ENCODE measurements around the gene VEPH1.
A peak's percentile ranks its signal among the peaks of the same experiment; 100 is the strongest.
"Not testable (repeated sequence)": the region's sequence is repeated elsewhere in the genome, so short reads cannot be mapped to it uniquely, and the experiment has no call there.

VEPH1 gene

GRCh38 chr3:157335233-157336076, 167.8 kb downstream of the VEPH1 start:
- no peak for DNase-seq (ENCODE audit: low read depth, low spot score)
- POLR2A ChIA-PET = no interaction called here
- no peak overlapping the region for H3K4me3 ChIP-seq (ENCODE audit: low read depth, low read length)
- no peak for TF ChIP-seq CTCF (IDR thresholded peaks at IDR 0.05; ENCODE audit: insufficient read depth, low read length, missing control alignments)
- CTCF ChIA-PET = interaction anchor here (1.4 kb wide), 1 partner anchor 131 kb away, joined by 4 read pairs; no protein-coding TSS in a partner anchor

GRCh38 chr3:157333551-157333991, 169.6 kb downstream of the VEPH1 start:
- CTCF ChIA-PET = no interaction called here
- no peak for TF ChIP-seq CTCF (IDR thresholded peaks at IDR 0.05; ENCODE audit: insufficient read depth, low read length, missing control alignments)
- peak; percentile 58 for DNase-seq (ENCODE audit: low read depth, low spot score)
- H3K4me3 ChIP-seq (ENCODE audit: low read depth, low read length) = no peak overlapping the region
- POLR2A ChIA-PET = no interaction called here

- peak; percentile 41 for DNase-seq (ENCODE audit: low read depth, low spot score)
- ChIA-PET CTCF (interaction anchor here (0.8 to 2.9 kb wide), 7 partner anchors 14 to 202 kb away, joined by 3 to 13 read pairs (median 4); no protein-coding TSS in a partner anchor), POLR2A (interaction anchor here (1.0 to 1.9 kb wide), 2 partner anchors 72 to 107 kb away, joined by 3 to 10 read pairs; partner anchors contain the start of gene PTX3)
- H3K4me3 ChIP-seq (ENCODE audit: low read depth, low read length) = no peak overlapping the region
- TF ChIP-seq CTCF (IDR thresholded peaks at IDR 0.05; ENCODE audit: insufficient read depth, low read length, missing control alignments) = no peak
Measured at GRCh38 chr3:157330206-157330605, 173.0 kb downstream of the VEPH1 start.

- POLR2A ChIA-PET = interaction anchor here (1.9 kb wide), 1 partner anchor 108 kb away, joined by 10 read pairs; the partner anchor contains the start of gene PTX3
- no peak for DNase-seq (ENCODE audit: low read depth, low spot score)
- TF ChIP-seq CTCF (IDR thresholded peaks at IDR 0.05; ENCODE audit: insufficient read depth, low read length, missing control alignments) = no peak
Measured at GRCh38 chr3:157329551-157329950, 173.7 kb downstream of the VEPH1 start.

GRCh38 chr3:157327837-157328236, 175.4 kb downstream of the VEPH1 start:
- no peak for TF ChIP-seq CTCF (IDR thresholded peaks at IDR 0.05; ENCODE audit: insufficient read depth, low read length, missing control alignments)
- H3K4me3 ChIP-seq (ENCODE audit: low read depth, low read length) = no peak overlapping the region
- POLR2A ChIA-PET = no interaction called here
- CTCF ChIA-PET = interaction anchor here (0.9 to 1.2 kb wide), 3 partner anchors 8 to 124 kb away, joined by 3 to 5 read pairs (median 4); no protein-coding TSS in a partner anchor
- DNase-seq (ENCODE audit: low read depth, low spot score) = no peak

More at GRCh38 chr3:157329551-157329950, 173.7 kb downstream of the VEPH1 start:
- CTCF ChIA-PET = interaction anchor here (0.8 to 2.9 kb wide), 8 partner anchors 13 to 203 kb away, joined by 3 to 13 read pairs (median 4); no protein-coding TSS in a partner anchor
- no peak overlapping the region for H3K4me3 ChIP-seq (ENCODE audit: low read depth, low read length)

- no peak for DNase-seq (ENCODE audit: low read depth, low spot score)
- CTCF ChIA-PET = no interaction called here
- TF ChIP-seq CTCF (IDR thresholded peaks at IDR 0.05; ENCODE audit: insufficient read depth, low read length, missing control alignments) = no peak
- POLR2A ChIA-PET = no interaction called here
- no peak overlapping the region for H3K4me3 ChIP-seq (ENCODE audit: low read depth, low read length)
Measured at GRCh38 chr3:157327018-157327417, 176.2 kb downstream of the VEPH1 start.

- DNase-seq (ENCODE audit: low read depth, low spot score); H3K4me3 ChIP-seq (ENCODE audit: low read depth, low read length); CTCF ChIA-PET: not testable (repeated sequence)
- POLR2A ChIA-PET = interaction anchor here (0.6 kb wide), 1 partner anchor 29 kb away, joined by 3 read pairs; no protein-coding TSS in a partner anchor
Measured at GRCh38 chr3:157324869-157325268, 178.3 kb downstream of the VEPH1 start.

Data from AG04449 (cell line).